ENCODE data around the gene TLE5.

The TLE5 gene

DNA sequence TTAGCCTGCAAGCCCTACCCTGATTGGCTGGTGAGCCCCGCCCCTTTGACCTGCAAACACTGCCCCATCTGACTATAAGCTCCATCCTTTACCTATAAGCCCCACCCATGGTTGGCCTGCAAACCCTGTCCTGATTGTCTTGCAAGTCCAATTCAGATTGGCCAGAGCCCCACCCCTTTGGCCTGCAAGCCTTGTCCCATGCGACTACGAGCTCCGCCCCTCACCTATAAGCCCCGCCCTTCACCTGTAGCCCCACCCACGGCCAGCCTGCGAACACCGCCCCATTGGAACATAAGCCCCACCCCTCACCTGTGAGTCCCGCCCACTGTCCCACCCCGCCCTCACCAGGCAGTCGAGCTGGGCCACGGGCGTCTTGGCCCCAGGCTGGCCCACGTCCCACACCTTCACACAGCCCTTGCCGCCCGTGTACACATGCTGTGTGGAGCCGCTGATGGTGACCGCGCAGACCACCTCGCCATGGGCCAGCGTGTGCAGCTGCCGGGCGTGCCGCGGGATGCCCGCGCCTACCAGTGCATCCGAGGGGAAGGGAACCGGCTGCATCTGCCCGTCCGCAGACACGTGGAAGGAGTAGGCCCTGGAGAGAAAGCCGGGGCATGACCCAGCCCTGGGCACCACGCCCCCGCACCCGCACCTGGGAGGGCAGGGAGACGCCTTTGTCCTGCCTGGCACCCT is 56.1 kb downstream of the TLE5 start:
- H3K9me3 ChIP-seq: no peaks in the 10 kb centered on the region
- H3K36me3 ChIP-seq: no peaks in the 10 kb centered on the region
- no peak for TF ChIP-seq Cebpa-rat (IDR thresholded peaks at IDR 0.05)
- no peak overlapping the region for H3K4me3 ChIP-seq
- no peak overlapping the region for H3K9ac ChIP-seq
- H4K20me1 ChIP-seq: no peaks in the 10 kb centered on the region
- H3K4me1 ChIP-seq: peaks cover 23% of the 10 kb centered on the region
- no peak overlapping the region for H3K4me2 ChIP-seq
- H3K27me3 ChIP-seq: no peaks in the 10 kb centered on the region
- H3K27ac ChIP-seq: no peak overlapping the region

DNA sequence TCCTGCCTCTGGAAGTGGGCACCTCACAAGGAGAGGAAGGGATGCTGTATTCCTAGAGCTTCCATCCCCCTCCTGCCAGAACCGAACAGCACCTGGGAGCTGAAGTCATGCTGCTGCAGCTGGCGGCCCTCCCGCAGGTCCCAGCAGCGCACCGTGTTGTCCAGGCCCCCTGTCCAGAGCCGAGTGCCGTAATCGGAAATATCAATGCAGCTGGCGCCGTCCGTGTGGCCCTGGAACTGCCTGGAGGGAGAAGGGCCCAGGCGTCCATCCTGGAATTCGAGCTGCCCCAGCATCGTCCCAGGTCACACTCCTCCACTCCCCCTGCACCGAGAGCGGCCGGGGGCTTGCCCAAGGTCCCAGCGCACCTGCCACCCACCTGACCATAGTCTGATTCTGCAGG is 57.0 kb downstream of the TLE5 start:
- H3K27me3 ChIP-seq: no peaks in the 10 kb centered on the region
- TF ChIP-seq Cebpa-rat (IDR thresholded peaks at IDR 0.05): no peak
- no peak overlapping the region for H3K4me3 ChIP-seq

GRCh38 chr19:3004522-3004921 is 57.8 kb downstream of the TLE5 start:
- Histone ChIP-seq H3K4me1 (peaks cover 23% of the 10 kb centered on the region), H3K4me2 (no peak overlapping the region), H4K20me1 (no peaks in the 10 kb centered on the region), H3K9ac (no peak overlapping the region), H3K27ac (no peak overlapping the region), H3K4me3 (no peak overlapping the region), H3K27me3 (no peaks in the 10 kb centered on the region), H3K9me3 (peaks cover 3% of the 10 kb centered on the region; the same call in 1 of the 2 replicates), H3K36me3 (no peaks in the 10 kb centered on the region)
- TF ChIP-seq Cebpa-rat (IDR thresholded peaks at IDR 0.05): no peak

More for the DNA sequence above, 57.0 kb downstream of the TLE5 start:
- Histone ChIP-seq H3K9ac (no peak overlapping the region), H3K36me3 (no peaks in the 10 kb centered on the region), H3K27ac (no peak overlapping the region), H4K20me1 (no peaks in the 10 kb centered on the region), H3K4me2 (no peak overlapping the region), H3K9me3 (no peaks in the 10 kb centered on the region), H3K4me1 (peaks cover 23% of the 10 kb centered on the region)

DNA sequence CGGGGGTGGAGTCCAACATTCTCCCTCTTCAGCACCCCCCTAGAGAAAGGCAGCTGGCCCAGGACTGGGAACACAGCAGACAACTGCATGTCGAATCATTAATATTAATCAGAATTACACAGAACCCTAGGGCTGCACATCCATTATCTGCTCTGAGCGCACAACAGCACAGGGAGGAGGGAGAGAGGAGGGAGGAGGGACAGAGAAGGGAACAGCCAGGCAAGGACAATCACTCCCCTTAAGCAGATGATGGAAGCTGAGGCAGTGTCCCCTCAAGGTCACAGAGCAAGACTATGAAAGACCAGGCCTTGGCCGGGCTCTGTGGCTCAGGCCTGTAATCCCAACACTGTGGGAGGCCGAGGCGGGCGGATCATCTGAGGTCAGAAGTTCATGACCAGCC is 59.2 kb downstream of the TLE5 start:
- H3K4me3 ChIP-seq: no peak overlapping the region
- peaks cover 9% of the 10 kb centered on the region for H3K4me1 ChIP-seq
- TF ChIP-seq Cebpa-rat (IDR thresholded peaks at IDR 0.05): no peak
- no peak overlapping the region for H3K9ac ChIP-seq
- H3K27me3 ChIP-seq: no peaks in the 10 kb centered on the region
- no peak overlapping the region for H3K27ac ChIP-seq
- no peak overlapping the region for H3K4me2 ChIP-seq
- peaks cover 14% of the 10 kb centered on the region; the same call in 1 of the 2 replicates for H3K9me3 ChIP-seq
- H4K20me1 ChIP-seq: no peaks in the 10 kb centered on the region
- H3K36me3 ChIP-seq: no peaks in the 10 kb centered on the region
